ENCODE results near the gene GLP1R. TPM values are rescaled to one million over a fixed set of nuclear protein-coding genes. Genes with fewer than 3 reads are reported as not detected.

The GLP1R gene
- polyA plus RNA-seq, 1 donor from 2014 or later: 0.06 TPM

- H3K79me2 ChIP-seq (replicated peaks; ENCODE audit: insufficient read depth, low read length): no peaks in the 10 kb centered on the region
- no peak overlapping the region for H2AFZ ChIP-seq (ENCODE audit: low read depth, low read length)
- H3K9ac ChIP-seq (ENCODE audit: low read length): no peak overlapping the region
- no peak for TF ChIP-seq POLR2AphosphoS5 (IDR thresholded peaks at IDR 0.05)
- TF ChIP-seq EP300 (conservative IDR thresholded peaks at IDR 0.05; ENCODE audit: poor library complexity, severe bottlenecking): no peak
- TF ChIP-seq RAD21 (conservative IDR thresholded peaks at IDR 0.05): no peak
- no peak for TF ChIP-seq TAF1 (IDR thresholded peaks at IDR 0.05; ENCODE audit: low read depth)
- no peak for TF ChIP-seq CTCF (IDR thresholded peaks at IDR 0.05; ENCODE audit: poor library complexity, severe bottlenecking)
- TF ChIP-seq EZH2 (IDR thresholded peaks at IDR 0.05; ENCODE audit: borderline replicate concordance, insufficient read depth, low read length, poor library complexity, severe bottlenecking): no peak
- no peak for TF ChIP-seq MXI1 (conservative IDR thresholded peaks at IDR 0.05; ENCODE audit: poor library complexity, severe bottlenecking)
- no peak for TF ChIP-seq SMC3 (conservative IDR thresholded peaks at IDR 0.05; ENCODE audit: poor library complexity)
- no peak for TF ChIP-seq REST (IDR thresholded peaks at IDR 0.05; ENCODE audit: borderline replicate concordance)
- no peaks in the 10 kb centered on the region for H3K36me3 ChIP-seq (ENCODE audit: insufficient read depth, low read length)
- H3K9me3 ChIP-seq (ENCODE audit: low read length): no peaks in the 10 kb centered on the region
- H3K27ac ChIP-seq (ENCODE audit: low read length): no peak overlapping the region
- H3F3A ChIP-seq (ENCODE audit: insufficient read depth, low read length, poor library complexity, severe bottlenecking): no peaks in the 10 kb centered on the region
- H3K4me2 ChIP-seq (ENCODE audit: low read length): no peak overlapping the region
- H4K20me1 ChIP-seq (ENCODE audit: insufficient read depth): no peaks in the 10 kb centered on the region
- no peaks in the 10 kb centered on the region for H3K27me3 ChIP-seq (ENCODE audit: insufficient read depth, low read depth, low read length)
- no peak overlapping the region for H3K4me3 ChIP-seq (ENCODE audit: low read length)
- H3K9me2 ChIP-seq (ENCODE audit: insufficient read depth, low read length): no peaks in the 10 kb centered on the region
These were observed 30.9 kb downstream of the GLP1R start for GRCh38 chr6:39079197-39080125.

- H3K27me3 ChIP-seq (ENCODE audit: insufficient read depth, low read depth, low read length): no peaks in the 10 kb centered on the region
- no peaks in the 10 kb centered on the region for H4K20me1 ChIP-seq (ENCODE audit: insufficient read depth)
- no peak overlapping the region for H3K4me2 ChIP-seq (ENCODE audit: low read length)
- no peak overlapping the region for H2AFZ ChIP-seq (ENCODE audit: low read depth, low read length)
- no peak overlapping the region for H3K27ac ChIP-seq (ENCODE audit: low read length)
- no peaks in the 10 kb centered on the region for H3K9me3 ChIP-seq (ENCODE audit: low read length)
- no peaks in the 10 kb centered on the region for H3K9me2 ChIP-seq (ENCODE audit: insufficient read depth, low read length)
- TF ChIP-seq MXI1 (conservative IDR thresholded peaks at IDR 0.05; ENCODE audit: poor library complexity, severe bottlenecking): no peak
- TF ChIP-seq SMC3 (conservative IDR thresholded peaks at IDR 0.05; ENCODE audit: poor library complexity): no peak
- no peak for TF ChIP-seq EP300 (conservative IDR thresholded peaks at IDR 0.05; ENCODE audit: poor library complexity, severe bottlenecking)
- no peak for TF ChIP-seq REST (IDR thresholded peaks at IDR 0.05; ENCODE audit: borderline replicate concordance)
- TF ChIP-seq TAF1 (IDR thresholded peaks at IDR 0.05; ENCODE audit: low read depth): no peak
- no peak for TF ChIP-seq POLR2AphosphoS5 (IDR thresholded peaks at IDR 0.05)
- TF ChIP-seq EZH2 (IDR thresholded peaks at IDR 0.05; ENCODE audit: borderline replicate concordance, insufficient read depth, low read length, poor library complexity, severe bottlenecking): no peak
- no peak for TF ChIP-seq RAD21 (conservative IDR thresholded peaks at IDR 0.05)
- no peaks in the 10 kb centered on the region for H3K36me3 ChIP-seq (ENCODE audit: insufficient read depth, low read length)
- no peak overlapping the region for H3K9ac ChIP-seq (ENCODE audit: low read length)
- no peak overlapping the region for H3K4me3 ChIP-seq (ENCODE audit: low read length)
- no peaks in the 10 kb centered on the region for H3F3A ChIP-seq (ENCODE audit: insufficient read depth, low read length, poor library complexity, severe bottlenecking)
- no peaks in the 10 kb centered on the region for H3K79me2 ChIP-seq (replicated peaks; ENCODE audit: insufficient read depth, low read length)
These were observed 31.8 kb downstream of the GLP1R start for GRCh38 chr6:39080246-39080875.

All from neural cell (in vitro differentiated cells).